Muscle of leg (tissue), 11 donors: ENCODE data around the gene PIK3R2. TPM values are rescaled to one million over a fixed set of nuclear protein-coding genes. Genes with fewer than 3 reads are reported as not detected.

Experiments used
- DNase-seq: peaks from one replicate; pipeline ENCODE4 v3.0.0; 2013
- H3K27ac ChIP-seq: one replicate; pipeline ENCODE4 v1.5.1; 2013; ENCODE audit warnings: mild to moderate bottlenecking, low read length, control low read depth
- H3K27me3 ChIP-seq: one replicate; pipeline ENCODE4 v1.6.1; 2013; ENCODE audit warnings: low read length; ENCODE audit not compliant: control insufficient read depth, insufficient read depth
- H3K36me3 ChIP-seq: one replicate; pipeline ENCODE4 v1.6.1; 2013; ENCODE audit warnings: low read length; ENCODE audit not compliant: control insufficient read depth, insufficient read depth
- H3K4me1 ChIP-seq: one replicate; pipeline ENCODE4 v1.6.1; 2013; ENCODE audit warnings: low read length; ENCODE audit not compliant: control insufficient read depth, insufficient read depth
- H3K4me3 ChIP-seq: one replicate; pipeline ENCODE4 v1.5.1; 2013; ENCODE audit warnings: low read length, control low read depth
- H3K9me3 ChIP-seq: replicated peaks from 2 replicates; pipeline ENCODE4 v1.6.1; 2013; ENCODE audit warnings: low read depth, low read length; ENCODE audit not compliant: control insufficient read depth
- WGBS: methylation state at CpG from one replicate; pipeline ENCODE4 v1.1.5; 2013; ENCODE audit warnings: missing lambda C conversion rate; ENCODE audit not compliant: insufficient coverage; 5-methylcytosine and 5-hydroxymethylcytosine counted together
- polyA plus RNA-seq, 8 donors: library from polyadenylated mRNA; unstranded; fragments of 120-200 nt; gene quantifications; one replicate each; pipeline versions ENCODE4 v1.2.1 to v1.2.3, GENCODE V29; 2013; ENCODE audit warnings: inconsistent platforms in 1 of 8, low replicate concordance in 1 of 8; ENCODE audit not compliant: insufficient read length in 8 of 8, insufficient read depth in 1 of 8
- total RNA-seq: library from RNA; stranded (reverse); fragments of 120-200 nt; gene quantifications from one replicate; pipeline ENCODE4 v1.2.4, GENCODE V29; 2013

Gene PIK3R2
- total and polyA plus RNA-seq, 9 donors = 25.0 to 74.7 (median 50.0) TPM

- DNase-seq = no peak
- Histone ChIP-seq H3K9me3 (no peaks in the 10 kb centered on the region), H3K27ac (no peak overlapping the region), H3K27me3 (no peaks in the 10 kb centered on the region), H3K36me3 (peaks cover 46% of the 10 kb centered on the region), H3K4me3 (no peak overlapping the region), H3K4me1 (no peaks in the 10 kb centered on the region)
- 81% methylated on average over 10 of the region's 11 CpGs for WGBS
Observed at GRCh38 chr19:18137242-18137641, 15.7 kb upstream of the PIK3R2 start.

DNA sequence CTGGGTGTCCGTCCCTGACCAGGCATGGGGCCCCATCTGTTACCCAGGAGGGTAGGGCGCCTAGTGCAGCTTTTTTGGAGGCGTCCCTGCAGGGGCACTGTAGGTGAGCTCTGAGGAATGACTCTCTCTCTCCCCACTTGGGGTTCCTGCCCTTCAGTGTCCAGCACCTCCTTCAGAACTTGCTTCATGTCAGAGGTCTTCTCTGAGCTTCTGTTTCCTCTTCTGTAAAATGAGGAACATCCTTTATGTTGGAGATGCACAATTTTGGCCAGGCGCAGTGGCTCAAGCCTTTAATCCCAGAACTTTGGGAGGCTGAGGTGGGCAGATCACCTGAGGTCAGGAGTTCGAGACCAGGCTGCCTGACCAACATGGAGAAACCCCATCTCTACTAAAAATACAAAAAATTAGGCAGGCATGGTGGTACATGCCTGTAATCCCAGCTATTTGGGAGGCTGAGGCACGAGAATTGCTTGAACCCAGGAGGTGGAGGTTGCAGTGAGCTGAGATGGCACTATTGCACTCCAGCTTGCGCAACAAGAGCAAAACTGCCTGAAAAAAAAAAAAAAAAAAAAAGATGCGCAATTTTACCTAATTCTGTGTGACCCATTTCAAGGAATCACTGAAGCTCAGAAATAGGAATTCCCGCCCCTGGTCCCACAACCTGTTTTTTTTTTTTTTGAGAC lies 15.2 kb upstream of the PIK3R2 start:
- DNase-seq = no peak
- Histone ChIP-seq H3K4me1 (no peaks in the 10 kb centered on the region), H3K36me3 (peaks cover 42% of the 10 kb centered on the region), H3K27ac (no peak overlapping the region), H3K27me3 (no peaks in the 10 kb centered on the region), H3K9me3 (no peaks in the 10 kb centered on the region), H3K4me3 (no peak overlapping the region)
- 93% methylated on average over 4 of the region's 9 CpGs for WGBS

- Histone ChIP-seq H3K4me1 (no peaks in the 10 kb centered on the region), H3K36me3 (peaks cover 51% of the 10 kb centered on the region), H3K9me3 (no peaks in the 10 kb centered on the region), H3K27ac (no peak overlapping the region), H3K27me3 (no peaks in the 10 kb centered on the region), H3K4me3 (no peak overlapping the region)
- DNase-seq = no peak
- no CpG with 5 or more reads among the region's 1 CpG for WGBS
Observed at GRCh38 chr19:18140473-18140872, 12.5 kb upstream of the PIK3R2 start.

- H3K27me3 ChIP-seq = no peaks in the 10 kb centered on the region
- no peaks in the 10 kb centered on the region for H3K9me3 ChIP-seq
- no peaks in the 10 kb centered on the region for H3K4me1 ChIP-seq
- peaks cover 51% of the 10 kb centered on the region for H3K36me3 ChIP-seq
- no peak overlapping the region for H3K4me3 ChIP-seq
- no peak for DNase-seq
- WGBS = 83% methylated on average over 4 of the region's 6 CpGs
- no peak overlapping the region for H3K27ac ChIP-seq
Observed at GRCh38 chr19:18141031-18141430, 11.9 kb upstream of the PIK3R2 start.

DNA sequence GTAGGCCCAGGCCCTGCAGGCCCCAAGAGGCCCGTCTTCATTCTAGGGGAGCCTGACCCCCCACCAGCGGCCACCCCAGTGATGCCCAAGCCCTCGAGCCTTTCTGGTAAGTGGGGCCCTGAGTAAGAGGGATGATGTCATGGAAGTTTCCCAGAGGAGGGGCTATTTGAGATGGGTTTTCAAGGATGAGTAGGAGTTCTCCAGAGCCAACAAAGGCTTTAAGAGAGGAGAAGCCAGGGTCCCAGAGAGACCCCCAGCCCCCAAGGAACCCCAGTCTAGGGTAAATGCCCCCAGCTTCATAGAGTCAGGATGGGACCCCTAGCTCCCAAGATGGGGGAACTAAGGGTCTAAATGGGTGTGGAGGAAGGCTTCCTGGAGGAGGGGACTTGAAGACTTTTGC lies 9.1 kb upstream of the PIK3R2 start:
- 67% methylated on average over 1 of the region's 3 CpGs for WGBS
- peaks cover 2% of the 10 kb centered on the region for H3K4me1 ChIP-seq
- no peak overlapping the region for H3K27ac ChIP-seq
- no peak overlapping the region for H3K4me3 ChIP-seq
- DNase-seq = no peak
- H3K27me3 ChIP-seq = no peaks in the 10 kb centered on the region
- H3K36me3 ChIP-seq = peaks cover 52% of the 10 kb centered on the region
- H3K9me3 ChIP-seq = no peaks in the 10 kb centered on the region

DNA sequence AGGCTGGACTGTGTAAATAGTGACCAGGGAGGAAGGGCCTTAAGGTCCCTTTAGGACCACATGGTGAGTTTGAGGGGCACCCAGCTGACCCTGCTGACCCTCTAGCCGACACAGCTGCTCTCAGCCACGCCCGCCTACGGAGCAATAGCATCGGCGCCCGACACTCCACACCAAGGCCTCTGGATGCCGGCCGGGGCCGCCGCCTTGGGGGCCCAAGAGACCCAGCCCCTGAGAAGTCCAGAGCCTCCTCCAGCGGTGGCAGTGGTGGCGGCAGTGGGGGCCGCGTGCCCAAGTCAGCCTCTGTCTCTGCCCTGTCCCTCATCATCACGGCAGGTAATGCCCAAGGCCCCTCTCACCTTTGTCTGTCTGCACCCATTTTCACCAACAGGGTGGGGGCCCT lies 8.6 kb upstream of the PIK3R2 start:
- H3K27ac ChIP-seq = no peak overlapping the region
- H3K4me1 ChIP-seq = peaks cover 4% of the 10 kb centered on the region
- peaks cover 50% of the 10 kb centered on the region for H3K36me3 ChIP-seq
- H3K27me3 ChIP-seq = no peaks in the 10 kb centered on the region
- H3K9me3 ChIP-seq = no peaks in the 10 kb centered on the region
- H3K4me3 ChIP-seq = no peak overlapping the region
- no peak for DNase-seq
- WGBS = 92% methylated on average over 10 of the region's 16 CpGs

DNA sequence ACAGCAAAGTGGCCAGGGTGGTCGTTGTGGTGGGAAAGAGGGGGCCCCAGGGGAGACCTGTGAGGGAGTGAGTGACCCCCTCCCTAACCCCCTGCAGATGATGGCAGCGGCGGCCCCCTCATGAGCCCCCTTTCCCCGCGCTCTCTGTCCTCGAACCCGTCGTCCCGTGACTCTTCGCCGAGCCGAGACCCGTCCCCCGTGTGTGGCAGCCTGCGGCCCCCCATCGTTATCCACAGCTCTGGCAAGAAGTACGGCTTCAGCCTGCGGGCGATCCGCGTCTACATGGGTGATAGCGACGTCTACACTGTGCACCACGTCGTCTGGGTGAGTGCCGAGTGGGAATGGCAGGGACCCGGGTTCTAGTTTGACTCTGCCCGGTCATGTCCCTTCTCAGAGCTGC lies 8.1 kb upstream of the PIK3R2 start:
- H3K9me3 ChIP-seq = no peaks in the 10 kb centered on the region
- DNase-seq = no peak
- 96% methylated on average over 22 of the region's 28 CpGs for WGBS
- H3K27me3 ChIP-seq = no peaks in the 10 kb centered on the region
- H3K4me1 ChIP-seq = peaks cover 8% of the 10 kb centered on the region
- H3K4me3 ChIP-seq = no peak overlapping the region
- H3K27ac ChIP-seq = no peak overlapping the region
- H3K36me3 ChIP-seq = peaks cover 50% of the 10 kb centered on the region

- Histone ChIP-seq H3K9me3 (no peaks in the 10 kb centered on the region), H3K36me3 (peaks cover 47% of the 10 kb centered on the region), H3K27ac (no peak overlapping the region), H3K4me3 (no peak overlapping the region), H3K4me1 (peaks cover 9% of the 10 kb centered on the region), H3K27me3 (no peaks in the 10 kb centered on the region)
- 90% methylated on average over 15 of the region's 19 CpGs for WGBS
- DNase-seq = no peak
Observed at GRCh38 chr19:18145391-18145999, 7.5 kb upstream of the PIK3R2 start.

DNA sequence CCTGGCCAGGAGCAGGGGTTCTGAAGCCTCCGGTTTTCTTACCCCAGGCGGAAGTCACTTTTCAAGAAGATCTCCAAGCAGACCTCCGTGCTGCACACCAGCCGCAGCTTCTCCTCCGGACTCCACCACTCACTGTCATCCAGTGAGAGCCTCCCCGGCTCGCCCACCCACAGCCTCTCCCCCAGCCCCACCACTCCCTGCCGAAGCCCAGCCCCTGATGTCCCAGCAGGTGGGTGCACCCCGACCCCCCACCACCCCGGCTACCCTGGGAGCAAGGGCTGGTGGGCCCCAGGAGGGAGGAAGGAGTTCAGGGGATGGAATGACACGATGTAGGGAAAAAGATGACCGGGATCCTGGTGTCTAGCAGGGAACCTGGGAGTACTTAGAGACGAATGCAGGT lies 5.6 kb upstream of the PIK3R2 start:
- H3K36me3 ChIP-seq = peaks cover 41% of the 10 kb centered on the region
- no peaks in the 10 kb centered on the region for H3K9me3 ChIP-seq

GRCh38 chr19:18149596-18149975 lies 3.4 kb upstream of the PIK3R2 start:
- 92% methylated on average over 13 of the region's 16 CpGs for WGBS
- Histone ChIP-seq H3K9me3 (no peaks in the 10 kb centered on the region), H3K36me3 (peaks cover 26% of the 10 kb centered on the region), H3K4me1 (peaks cover 36% of the 10 kb centered on the region), H3K27me3 (no peaks in the 10 kb centered on the region), H3K27ac (peak overlapping the region; percentile 42), H3K4me3 (no peak overlapping the region)
- DNase-seq = no peak

More for the DNA sequence above, 5.6 kb upstream of the PIK3R2 start:
- no peak for DNase-seq
- Histone ChIP-seq H3K27me3 (no peaks in the 10 kb centered on the region), H3K4me3 (no peak overlapping the region), H3K4me1 (peaks cover 26% of the 10 kb centered on the region), H3K27ac (no peak overlapping the region)
- WGBS = 81% methylated on average over 9 of the region's 13 CpGs
